ENCODE data around the gene CST7. TPM values are rescaled to one million over a fixed set of nuclear protein-coding genes. Genes with fewer than 3 reads are reported as not detected.
A peak's percentile ranks its signal among the peaks of the same experiment; 100 is the strongest.
"Not testable (repeated sequence)": the region's sequence is repeated elsewhere in the genome, so short reads cannot be mapped to it uniquely, and the experiment has no call there.

Gene CST7
- total RNA-seq, 1 experiment from 2014 or later: not detected

DNA sequence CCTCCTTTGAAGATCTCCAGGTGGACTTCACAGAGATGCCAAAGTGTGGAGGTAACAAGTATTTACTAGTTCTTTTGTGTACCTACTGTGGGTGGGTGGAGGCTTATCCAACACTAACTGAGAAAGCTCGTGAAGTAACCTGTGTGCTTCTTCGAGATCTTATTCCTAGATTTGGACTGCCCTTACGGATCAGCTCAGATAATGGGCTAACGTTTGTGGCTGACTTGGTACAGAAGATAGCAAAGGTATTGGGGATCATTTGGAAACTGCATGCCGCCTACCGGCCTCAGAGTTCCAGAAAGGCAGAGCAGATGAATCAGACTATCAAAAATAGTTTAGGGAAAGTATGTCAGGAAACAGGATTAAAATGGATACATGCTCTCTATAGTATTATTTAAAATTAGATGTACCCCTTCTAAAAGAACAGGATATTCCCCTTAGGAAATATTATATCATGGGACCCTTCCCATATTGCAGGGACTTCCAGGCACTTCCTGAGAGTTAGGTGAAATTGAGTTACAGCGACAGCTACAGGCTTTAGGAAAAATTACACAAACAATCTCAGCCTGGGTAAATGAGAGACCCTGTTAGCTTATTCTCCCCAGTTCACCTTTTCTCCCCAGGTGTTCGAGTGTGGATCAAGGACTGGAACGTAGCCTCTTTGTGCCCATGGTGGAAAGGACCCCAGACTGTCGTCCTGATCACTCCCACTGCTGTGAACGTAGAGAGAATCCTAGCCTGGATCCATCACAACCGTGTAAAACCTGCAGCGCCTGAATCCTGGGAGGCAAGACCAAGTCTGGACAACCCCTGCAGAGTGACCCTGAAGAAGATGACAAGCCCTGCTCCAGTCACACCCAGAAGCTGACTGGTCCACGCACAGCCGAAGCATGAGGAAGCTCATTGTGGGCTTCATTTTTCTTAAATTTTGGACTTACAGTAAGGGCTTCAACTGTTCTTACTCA lies 18.1 kb upstream of the CST7 start:
- H3K4me3 ChIP-seq (ENCODE audit: low read depth, low read length, poor library complexity, severe bottlenecking); CTCF ChIA-PET; DNase-seq (ENCODE audit: low spot score); H3K4me1 ChIP-seq (ENCODE audit: insufficient read depth, low read length, poor library complexity, severe bottlenecking); BruUV-seq (replicated peaks); intact Hi-C loops (cut with micrococcal nuclease; ENCODE audit: unreplicated experiment); H3K27ac ChIP-seq (ENCODE audit: low read depth, low read length, poor library complexity, severe bottlenecking); H3K27me3 ChIP-seq (replicated peaks; ENCODE audit: insufficient read depth, low read depth, low read length, poor library complexity); H3K9me3 ChIP-seq (ENCODE audit: low read depth, low read length, poor library complexity, severe bottlenecking); H3K36me3 ChIP-seq (ENCODE audit: insufficient read depth, low read length, poor library complexity, severe bottlenecking): not testable (repeated sequence)
- TF ChIP-seq, protein P1, sequence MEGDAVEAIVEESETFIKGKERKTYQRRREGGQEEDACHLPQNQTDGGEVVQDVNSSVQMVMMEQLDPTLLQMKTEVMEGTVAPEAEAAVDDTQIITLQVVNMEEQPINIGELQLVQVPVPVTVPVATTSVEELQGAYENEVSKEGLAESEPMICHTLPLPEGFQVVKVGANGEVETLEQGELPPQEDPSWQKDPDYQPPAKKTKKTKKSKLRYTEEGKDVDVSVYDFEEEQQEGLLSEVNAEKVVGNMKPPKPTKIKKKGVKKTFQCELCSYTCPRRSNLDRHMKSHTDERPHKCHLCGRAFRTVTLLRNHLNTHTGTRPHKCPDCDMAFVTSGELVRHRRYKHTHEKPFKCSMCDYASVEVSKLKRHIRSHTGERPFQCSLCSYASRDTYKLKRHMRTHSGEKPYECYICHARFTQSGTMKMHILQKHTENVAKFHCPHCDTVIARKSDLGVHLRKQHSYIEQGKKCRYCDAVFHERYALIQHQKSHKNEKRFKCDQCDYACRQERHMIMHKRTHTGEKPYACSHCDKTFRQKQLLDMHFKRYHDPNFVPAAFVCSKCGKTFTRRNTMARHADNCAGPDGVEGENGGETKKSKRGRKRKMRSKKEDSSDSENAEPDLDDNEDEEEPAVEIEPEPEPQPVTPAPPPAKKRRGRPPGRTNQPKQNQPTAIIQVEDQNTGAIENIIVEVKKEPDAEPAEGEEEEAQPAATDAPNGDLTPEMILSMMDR (conservative IDR thresholded peaks at IDR 0.05; ENCODE audit: low read depth, low read length): peak; percentile 60
- POLR2A ChIA-PET (ENCODE audit: low non-redundant PET): interaction anchor here (0.6 kb wide), 1 partner anchor 48 kb away, joined by 4 read pairs; no protein-coding TSS in a partner anchor

DNA sequence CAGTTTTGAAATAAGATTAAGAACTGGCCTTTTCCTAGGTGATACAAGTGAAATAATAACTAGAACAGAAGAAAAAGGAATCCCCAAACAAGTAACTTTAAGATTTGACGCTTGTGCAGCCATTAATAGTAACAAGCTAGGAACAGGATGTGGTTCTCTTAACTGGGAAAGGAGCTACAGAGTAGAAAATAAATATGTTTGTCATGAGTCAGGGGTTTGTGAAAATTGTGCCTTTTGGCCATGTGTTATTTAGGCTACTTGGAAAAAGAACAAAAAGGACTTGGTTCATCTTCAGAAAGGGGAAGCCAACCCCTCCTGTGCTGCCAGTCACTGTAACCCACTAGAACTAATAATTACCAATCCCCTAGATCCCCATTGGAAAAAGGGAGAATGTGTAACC lies 17.2 kb upstream of the CST7 start:
- H3K4me3 ChIP-seq (ENCODE audit: low read depth, low read length, poor library complexity, severe bottlenecking); intact Hi-C loops (cut with micrococcal nuclease; ENCODE audit: unreplicated experiment); H3K27ac ChIP-seq (ENCODE audit: low read depth, low read length, poor library complexity, severe bottlenecking); H3K27me3 ChIP-seq (replicated peaks; ENCODE audit: insufficient read depth, low read depth, low read length, poor library complexity); H3K4me1 ChIP-seq (ENCODE audit: insufficient read depth, low read length, poor library complexity, severe bottlenecking); DNase-seq (ENCODE audit: low spot score); CTCF ChIA-PET; H3K9me3 ChIP-seq (ENCODE audit: low read depth, low read length, poor library complexity, severe bottlenecking); H3K36me3 ChIP-seq (ENCODE audit: insufficient read depth, low read length, poor library complexity, severe bottlenecking); BruUV-seq (replicated peaks); POLR2A ChIA-PET (ENCODE audit: low non-redundant PET): not testable (repeated sequence)

DNA sequence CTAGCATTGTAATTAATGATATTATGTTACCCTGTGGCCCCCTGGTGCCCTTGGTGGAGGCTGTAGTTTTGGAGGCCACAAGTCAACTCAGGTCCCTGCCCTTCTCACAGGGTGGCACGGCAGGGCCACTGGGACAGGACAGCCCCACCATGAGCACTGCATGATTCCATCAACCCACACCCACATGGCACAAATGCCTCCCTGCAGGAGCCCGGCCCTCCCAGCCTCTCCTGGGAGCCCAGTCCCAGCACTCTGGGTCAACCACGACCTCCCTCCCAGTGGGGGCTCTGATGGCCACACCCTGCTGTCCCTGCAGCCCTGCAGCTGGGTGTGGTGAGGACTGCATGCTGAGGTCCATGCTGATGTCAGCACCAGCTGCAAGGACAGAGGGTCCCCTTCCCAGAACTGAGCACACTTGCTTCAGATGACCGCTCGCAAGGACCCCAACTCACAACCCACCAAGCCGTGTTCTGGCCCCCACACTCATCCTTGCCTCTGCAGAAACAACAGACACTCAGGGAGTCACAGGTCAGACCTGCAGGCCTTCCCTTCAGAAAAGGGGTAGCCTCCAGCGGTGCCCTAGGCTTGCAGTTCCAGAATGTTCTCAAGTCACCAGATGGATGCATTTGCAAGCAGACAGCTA lies 15.7 kb upstream of the CST7 start:
- Histone ChIP-seq H3K27ac (ENCODE audit: low read depth, low read length, poor library complexity, severe bottlenecking) (no peak overlapping the region), H3K9me3 (ENCODE audit: low read depth, low read length, poor library complexity, severe bottlenecking) (no peaks in the 10 kb centered on the region), H3K27me3 (replicated peaks; ENCODE audit: insufficient read depth, low read depth, low read length, poor library complexity) (no peaks in the 10 kb centered on the region), H3K36me3 (ENCODE audit: insufficient read depth, low read length, poor library complexity, severe bottlenecking) (no peaks in the 10 kb centered on the region), H3K4me3 (ENCODE audit: low read depth, low read length, poor library complexity, severe bottlenecking) (no peak overlapping the region), H3K4me1 (ENCODE audit: insufficient read depth, low read length, poor library complexity, severe bottlenecking) (no peaks in the 10 kb centered on the region)
- BruUV-seq (replicated peaks): no TSS peak
- TF ChIP-seq EZH2 (IDR thresholded peaks at IDR 0.05; ENCODE audit: borderline replicate concordance, low read depth, low read length, poor library complexity, severe bottlenecking): no peak
- TF ChIP-seq, protein P1 (conservative IDR thresholded peaks at IDR 0.05; ENCODE audit: low read depth, low read length): no peak
- DNase-seq (ENCODE audit: low spot score): no peak
- ChIA-PET CTCF (no interaction called here), POLR2A (ENCODE audit: low non-redundant PET) (no interaction called here)
- intact Hi-C loops (cut with micrococcal nuclease; ENCODE audit: unreplicated experiment): no loop called here
